DND-41 (cell line): ENCODE measurements around the gene MAFG.

Experiments
- CTCF ChIP-seq: IDR thresholded peaks from 2 replicates; pipeline ENCODE4 v1.5.1; 2012; ENCODE audit warnings: borderline replicate concordance, low read length, moderate library complexity, mild to moderate bottlenecking; ENCODE audit not compliant: poor library complexity, severe bottlenecking; ENCODE audit errors: extremely low read depth
- EZH2 ChIP-seq: IDR thresholded peaks from 3 replicates; pipeline ENCODE4 v1.6.1; 2012; ENCODE audit warnings: borderline replicate concordance, low read depth, mild to moderate bottlenecking, moderate library complexity, low read length, inconsistent platforms; ENCODE audit not compliant: severe bottlenecking

GRCh38 chr17:81910840-81911276 is 16.7 kb downstream of the MAFG start:
- TF ChIP-seq CTCF (no peak), EZH2 (no peak)
